ENCODE data around the gene PDE8A. TPM values are rescaled to one million over a fixed set of nuclear protein-coding genes. Genes with fewer than 3 reads are reported as not detected.

Gene PDE8A
- total RNA-seq, 2 donors from 2014 or later, result 34.2 to 50.1 TPM

DNA sequence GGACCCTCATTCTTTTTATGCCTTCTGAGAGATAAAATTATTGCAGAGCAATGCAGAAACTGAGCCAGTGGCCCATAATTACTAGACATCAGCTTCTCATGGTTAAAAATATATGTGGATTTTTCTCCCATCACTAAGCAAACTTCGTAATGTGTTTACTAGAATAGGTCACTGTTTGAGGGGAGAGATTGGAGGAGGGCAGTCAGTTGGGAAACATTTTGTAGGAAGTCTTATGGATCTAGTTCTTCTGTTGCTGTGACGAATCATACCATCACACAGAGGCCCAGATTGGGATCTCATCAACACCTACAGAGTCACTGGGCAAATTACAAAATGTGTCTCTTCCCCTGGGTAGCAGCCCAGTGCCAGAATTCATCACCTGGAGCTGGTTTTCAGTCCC is 81.4 kb downstream of the PDE8A start:
- Histone ChIP-seq H3K27me3 (no peaks in the 10 kb centered on the region), H3K9me3 (no peaks in the 10 kb centered on the region), H3K4me3 (no peak overlapping the region), H3K36me3 (replicated peaks in 1 of 2; ENCODE audit: insufficient read depth in 1 of 2, low read depth in 2 of 2) (peaks cover 0 to 2% of the 10 kb centered on the region in 2 donors), H3K4me1 (no peaks in the 10 kb centered on the region), H3K27ac (no peak overlapping the region)
- intact Hi-C loops (cut with DNase I), result no loop called here
- no peak for TF ChIP-seq POLR2A (IDR thresholded peaks at IDR 0.05)
- TF ChIP-seq, protein P1, sequence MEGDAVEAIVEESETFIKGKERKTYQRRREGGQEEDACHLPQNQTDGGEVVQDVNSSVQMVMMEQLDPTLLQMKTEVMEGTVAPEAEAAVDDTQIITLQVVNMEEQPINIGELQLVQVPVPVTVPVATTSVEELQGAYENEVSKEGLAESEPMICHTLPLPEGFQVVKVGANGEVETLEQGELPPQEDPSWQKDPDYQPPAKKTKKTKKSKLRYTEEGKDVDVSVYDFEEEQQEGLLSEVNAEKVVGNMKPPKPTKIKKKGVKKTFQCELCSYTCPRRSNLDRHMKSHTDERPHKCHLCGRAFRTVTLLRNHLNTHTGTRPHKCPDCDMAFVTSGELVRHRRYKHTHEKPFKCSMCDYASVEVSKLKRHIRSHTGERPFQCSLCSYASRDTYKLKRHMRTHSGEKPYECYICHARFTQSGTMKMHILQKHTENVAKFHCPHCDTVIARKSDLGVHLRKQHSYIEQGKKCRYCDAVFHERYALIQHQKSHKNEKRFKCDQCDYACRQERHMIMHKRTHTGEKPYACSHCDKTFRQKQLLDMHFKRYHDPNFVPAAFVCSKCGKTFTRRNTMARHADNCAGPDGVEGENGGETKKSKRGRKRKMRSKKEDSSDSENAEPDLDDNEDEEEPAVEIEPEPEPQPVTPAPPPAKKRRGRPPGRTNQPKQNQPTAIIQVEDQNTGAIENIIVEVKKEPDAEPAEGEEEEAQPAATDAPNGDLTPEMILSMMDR (IDR thresholded peaks at IDR 0.05), result no peak
- DNase-seq, result no peak
- WGBS, 2 donors, result 81 to 88% methylated on average over 2 of the region's 2 CpGs
- ATAC-seq, result no peak

DNA sequence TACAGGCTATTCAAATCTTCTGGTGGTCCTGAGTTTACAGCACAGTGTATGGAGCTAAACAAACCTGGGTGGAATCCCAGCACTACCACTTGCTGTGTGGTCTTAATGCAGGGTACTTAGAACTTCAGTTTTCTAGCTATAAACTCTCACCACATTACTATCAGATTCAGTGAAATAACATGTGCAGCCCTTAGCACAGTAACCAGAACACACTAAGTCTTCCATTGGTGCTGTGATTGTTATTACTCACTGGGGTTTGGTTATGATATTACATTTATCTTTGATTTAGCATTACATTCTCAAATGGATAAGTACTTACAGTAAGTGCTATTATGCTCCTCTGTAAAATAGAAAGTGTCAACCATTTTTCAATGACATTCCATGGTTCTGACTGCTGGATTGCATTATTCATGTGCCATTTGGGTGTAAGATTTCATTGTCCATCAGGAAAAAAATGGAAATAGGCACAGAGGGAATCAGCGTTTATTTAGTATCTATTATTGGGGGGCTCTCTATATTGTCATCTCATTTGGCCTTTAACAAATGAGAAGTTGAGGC is 81.9 kb downstream of the PDE8A start:
- DNase-seq (no peak), ATAC-seq (no peak)
- Histone ChIP-seq H3K27ac (no peak overlapping the region), H3K4me3 (no peak overlapping the region), H3K4me1 (no peaks in the 10 kb centered on the region), H3K36me3 (replicated peaks in 1 of 2; ENCODE audit: insufficient read depth in 1 of 2, low read depth in 2 of 2) (peaks cover 0 to 2% of the 10 kb centered on the region in 2 donors), H3K9me3 (no peaks in the 10 kb centered on the region), H3K27me3 (no peaks in the 10 kb centered on the region)
- TF ChIP-seq POLR2A (IDR thresholded peaks at IDR 0.05), result no peak
- TF ChIP-seq, protein P1 (IDR thresholded peaks at IDR 0.05), result no peak
- intact Hi-C loops (cut with DNase I), result no loop called here
- WGBS, 2 donors, result 90 to 96% methylated on average over 1 of the region's 1 CpG

DNA sequence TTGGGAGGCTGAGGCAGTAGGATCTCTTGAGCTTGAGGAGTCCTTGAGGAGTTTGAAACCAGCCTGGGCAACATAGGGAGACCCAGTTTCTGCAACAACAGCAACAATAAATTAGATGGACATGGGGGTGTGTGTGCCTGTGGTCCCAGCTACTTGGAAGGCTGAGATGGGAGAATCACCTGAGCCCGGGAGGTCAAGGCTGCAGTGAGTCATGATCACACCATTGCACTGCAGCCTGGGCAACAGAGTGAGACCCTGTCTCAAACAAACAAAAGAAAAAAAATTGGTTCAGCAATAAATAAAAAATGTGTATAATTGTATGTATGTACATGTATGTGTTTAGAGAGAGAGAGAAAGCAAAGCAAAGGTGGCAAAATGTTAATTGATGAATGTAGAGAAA is 83.1 kb downstream of the PDE8A start:
- no peak overlapping the region for H3K27ac ChIP-seq
- H3K36me3 ChIP-seq (replicated peaks in 1 of 2; ENCODE audit: insufficient read depth in 1 of 2, low read depth in 2 of 2), result peaks cover 0 to 2% of the 10 kb centered on the region in 2 donors
- no peaks in the 10 kb centered on the region for H3K9me3 ChIP-seq
- no peaks in the 10 kb centered on the region for H3K4me1 ChIP-seq
- intact Hi-C loops (cut with DNase I), result no loop called here
- no peaks in the 10 kb centered on the region for H3K27me3 ChIP-seq
- ATAC-seq (no peak), DNase-seq (no peak)
- H3K4me3 ChIP-seq, result no peak overlapping the region
- WGBS, 2 donors, result 90 to 95% methylated on average over 1 of the region's 1 CpG
- TF ChIP-seq POLR2A (IDR thresholded peaks at IDR 0.05), result no peak
- TF ChIP-seq, protein P1 (IDR thresholded peaks at IDR 0.05), result no peak

DNA sequence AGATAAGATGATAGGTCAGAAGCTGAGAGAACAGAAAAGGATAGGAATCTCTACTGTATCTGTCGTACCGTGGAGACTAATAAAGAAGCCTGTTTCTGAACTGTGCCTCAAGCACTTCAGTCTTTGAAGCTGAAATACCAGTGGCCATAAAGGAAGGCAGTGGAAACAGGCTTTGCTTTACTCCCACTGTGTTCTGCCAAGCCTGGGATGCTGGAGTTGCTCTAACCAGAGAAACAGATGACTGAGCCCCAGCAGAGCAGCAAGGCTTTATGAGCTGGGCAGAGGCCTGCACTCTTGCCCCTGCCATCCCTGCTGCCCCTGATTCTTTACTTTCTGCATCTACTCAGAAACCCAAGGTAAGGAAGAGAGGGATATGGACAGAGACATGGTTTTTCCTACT is 89.4 kb downstream of the PDE8A start:
- TF ChIP-seq, protein P1 (IDR thresholded peaks at IDR 0.05), result no peak
- no peak for TF ChIP-seq POLR2A (IDR thresholded peaks at IDR 0.05)
- 90 to 95% methylated on average over 2 of the region's 2 CpGs for WGBS, 2 donors
- H3K27me3 ChIP-seq, result no peaks in the 10 kb centered on the region
- H3K4me1 ChIP-seq, result no peaks in the 10 kb centered on the region
- no peak overlapping the region for H3K4me3 ChIP-seq
- H3K36me3 ChIP-seq (replicated peaks in 1 of 2; ENCODE audit: insufficient read depth in 1 of 2, low read depth in 2 of 2), result peaks cover 0 to 2% of the 10 kb centered on the region in 2 donors
- DNase-seq (no peak), ATAC-seq (no peak)
- intact Hi-C loops (cut with DNase I), result no loop called here
- H3K27ac ChIP-seq, result no peak overlapping the region
- H3K9me3 ChIP-seq, result no peaks in the 10 kb centered on the region

DNA sequence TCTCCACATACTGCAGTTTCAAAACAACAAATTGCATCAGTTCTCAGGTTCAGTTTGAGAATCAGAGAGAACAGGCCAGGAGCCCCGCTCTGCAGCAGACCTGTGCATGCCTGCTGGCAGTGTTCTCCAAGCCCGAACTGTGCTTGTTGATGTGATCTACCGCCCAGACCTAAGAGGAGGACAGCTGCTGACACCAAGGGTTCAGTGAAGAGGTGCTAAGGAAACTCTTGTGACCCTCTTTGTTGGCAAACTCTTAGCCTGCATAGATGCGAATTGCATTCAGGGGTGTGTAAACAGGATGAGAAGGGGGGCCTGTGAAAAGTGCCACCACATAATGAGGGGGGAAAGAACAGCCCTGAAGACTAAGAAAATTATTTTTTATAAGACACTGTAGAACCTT is 89.8 kb downstream of the PDE8A start:
- 79 to 88% methylated on average over 4 of the region's 4 CpGs for WGBS, 2 donors
- H3K9me3 ChIP-seq, result no peaks in the 10 kb centered on the region
- peaks cover 0 to 2% of the 10 kb centered on the region in 2 donors for H3K36me3 ChIP-seq (replicated peaks in 1 of 2; ENCODE audit: insufficient read depth in 1 of 2, low read depth in 2 of 2)
- H3K27ac ChIP-seq, result no peak overlapping the region
- no peak overlapping the region for H3K4me3 ChIP-seq
- DNase-seq (no peak), ATAC-seq (no peak)
- TF ChIP-seq, protein P1 (IDR thresholded peaks at IDR 0.05), result no peak
- no peak for TF ChIP-seq POLR2A (IDR thresholded peaks at IDR 0.05)
- H3K4me1 ChIP-seq, result no peaks in the 10 kb centered on the region
- no peaks in the 10 kb centered on the region for H3K27me3 ChIP-seq
- intact Hi-C loops (cut with DNase I), result no loop called here
